Esophagus muscularis mucosa (tissue), 4 donors: ENCODE data around the gene KCNIP3. TPM values are rescaled to one million over a fixed set of nuclear protein-coding genes. Genes with fewer than 3 reads are reported as not detected.

ENCODE experiments used
- DNase-seq: peaks from one replicate; pipeline ENCODE4 v3.0.0-alpha.2; 2017; ENCODE audit errors: extremely low spot score
- H3K27ac ChIP-seq, 4 donors: fragments of 200-600 bp; sonication (generic); replicated peaks in 1 of 4; 1 replicate in 3 of 4; 2 replicates in 1 of 4; pipeline ENCODE4 v1.5.1; 2016 to 2019; ENCODE audit warnings: mild to moderate bottlenecking in 1 of 4
- H3K27me3 ChIP-seq, 4 donors: fragments of 200-600 bp; sonication (generic); one replicate each; pipeline versions ENCODE4 v1.5.1 to v1.6.0; 2016 to 2019
- H3K36me3 ChIP-seq, 4 donors: fragments of 200-600 bp; sonication (generic); one replicate each; pipeline ENCODE4 v1.5.1; 2016 to 2019
- H3K4me1 ChIP-seq, 4 donors: fragments of 200-600 bp; sonication (generic); one replicate each; pipeline ENCODE4 v1.5.1; 2016 to 2019
- H3K4me3 ChIP-seq, 4 donors: fragments of 200-600 bp; sonication (generic); 1 replicate in 2 of 4; 2 replicates in 2 of 4; pipeline ENCODE4 v1.5.1; 2016 to 2019; ENCODE audit warnings: mild to moderate bottlenecking in 4 of 4, moderate library complexity in 1 of 4
- H3K9me3 ChIP-seq, 4 donors: fragments of 200-600 bp; sonication (generic); 1 replicate in 3 of 4; 2 replicates in 1 of 4; pipeline ENCODE4 v1.5.1; 2016 to 2019
- CTCF ChIP-seq, 3 experiments: fragments of 200-600 bp in 2 of 3; fragments of 450-650 bp in 1 of 3; sonication (generic) in 2 of 3; IDR thresholded peaks; one replicate each; pipeline ENCODE4 v1.5.1; 2017 to 2019; ENCODE audit warnings: antibody characterized with exemption in 3 of 3, mild to moderate bottlenecking in 2 of 3, moderate library complexity in 1 of 3
- EP300 ChIP-seq: sonication (generic); formaldehyde crosslinking; IDR thresholded peaks from one replicate; pipeline ENCODE4 v1.6.1; 2017; ENCODE audit warnings: antibody characterized with exemption
- POLR2A ChIP-seq: fragments of 450-650 bp; IDR thresholded peaks from one replicate; pipeline ENCODE4 v1.6.1; 2017; ENCODE audit warnings: antibody characterized with exemption, moderate library complexity, mild to moderate bottlenecking, low read depth
- POLR2AphosphoS5 ChIP-seq, 2 donors: sonication (generic); formaldehyde crosslinking; IDR thresholded peaks; one replicate each; pipeline ENCODE4 v1.6.1; 2017; ENCODE audit warnings: antibody characterized with exemption in 2 of 2
- WGBS: methylation state at CpG from one replicate; pipeline ENCODE4 v1.1.5; 2018; 5-methylcytosine and 5-hydroxymethylcytosine counted together
- intact Hi-C: fragments of 100-400 bp; cut with DNase I; formaldehyde crosslinking; loops from one replicate; pipeline ENCODE4 v1.15.1; 2023
- total RNA-seq, 4 donors: library from RNA; depleted of rRNA; stranded (reverse); fragments of >200 nt; gene quantifications; one replicate each; pipeline versions ENCODE4 v1.1.0 to v1.2.1, GENCODE V29; 2016

The KCNIP3 gene
- total RNA-seq, 4 donors from 2014 or later, result 15.8 to 29.9 (median 23.0) TPM

- no peak for DNase-seq
- no peak for TF ChIP-seq POLR2AphosphoS5 (IDR thresholded peaks at IDR 0.05)
- no peaks in the 10 kb centered on the region for H3K36me3 ChIP-seq
- H3K27me3 ChIP-seq, result no peaks in the 10 kb centered on the region
- WGBS, result 89% methylated on average over 12 of the region's 12 CpGs
- H3K4me1 ChIP-seq, result peaks cover 5 to 45% (median 29%) of the 10 kb centered on the region in 4 donors
- no peak overlapping the region for H3K4me3 ChIP-seq
- intact Hi-C loops, result loop anchor here (5.0 kb wide), 2 partner anchors 53 to 142 kb away; partner anchors contain the start of genes FAHD2A and ZNF892
- H3K9me3 ChIP-seq, result no peaks in the 10 kb centered on the region
- H3K27ac ChIP-seq, result no peak overlapping the region
These were observed 52.6 kb downstream of the KCNIP3 start for GRCh38 chr2:95349568-95350322.

GRCh38 chr2:95350368-95350767 is 53.2 kb downstream of the KCNIP3 start:
- Histone ChIP-seq H3K4me1 (peaks cover 0 to 39% (median 23%) of the 10 kb centered on the region in 4 donors), H3K9me3 (no peaks in the 10 kb centered on the region), H3K36me3 (peaks cover 0 to 3% (median 0%) of the 10 kb centered on the region in 4 donors), H3K27me3 (no peaks in the 10 kb centered on the region), H3K27ac (no peak overlapping the region), H3K4me3 (no peak overlapping the region)
- WGBS, result 71% methylated on average over 6 of the region's 7 CpGs
- DNase-seq, result no peak
- TF ChIP-seq POLR2AphosphoS5 (IDR thresholded peaks at IDR 0.05) (no peak), CTCF (IDR thresholded peaks at IDR 0.05) (no peak), POLR2A (no peak), EP300 (no peak)
- intact Hi-C loops, result no loop called here

GRCh38 chr2:95350774-95351597 is 53.8 kb downstream of the KCNIP3 start:
- H3K9me3 ChIP-seq, result peaks cover 0 to 3% (median 0%) of the 10 kb centered on the region in 4 donors
- H3K27me3 ChIP-seq, result no peaks in the 10 kb centered on the region
- intact Hi-C loops, result no loop called here
- WGBS, result 86% methylated on average over 8 of the region's 13 CpGs
- TF ChIP-seq POLR2AphosphoS5 (IDR thresholded peaks at IDR 0.05) (no peak), POLR2A (no peak), EP300 (no peak), CTCF (IDR thresholded peaks at IDR 0.05) (no peak)
- no peak for DNase-seq
- H3K36me3 ChIP-seq, result peaks cover 0 to 3% (median 0%) of the 10 kb centered on the region in 4 donors
- peaks cover 0 to 33% (median 20%) of the 10 kb centered on the region in 4 donors for H3K4me1 ChIP-seq
- no peak overlapping the region for H3K4me3 ChIP-seq
- H3K27ac ChIP-seq, result no peak overlapping the region

DNA sequence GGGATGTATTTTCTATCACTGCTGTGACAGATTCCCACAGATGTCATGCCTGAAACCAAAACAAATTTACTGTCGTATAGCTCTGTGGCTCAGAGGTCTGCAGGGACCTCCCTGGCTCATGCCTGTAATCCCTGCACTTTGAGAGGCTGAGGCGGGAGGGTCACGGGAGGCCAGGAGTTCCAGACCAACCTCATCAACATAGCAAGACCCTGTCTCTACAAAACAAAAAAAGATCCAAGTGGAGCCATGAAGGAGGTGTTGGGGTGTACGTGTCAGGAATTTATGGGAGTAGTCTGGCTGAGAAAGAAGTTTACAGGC is 54.4 kb downstream of the KCNIP3 start:
- Histone ChIP-seq H3K9me3 (peaks cover 0 to 5% (median 0%) of the 10 kb centered on the region in 4 donors), H3K36me3 (peaks cover 0 to 3% (median 0%) of the 10 kb centered on the region in 4 donors), H3K4me3 (no peak overlapping the region), H3K27me3 (no peaks in the 10 kb centered on the region), H3K27ac (no peak overlapping the region), H3K4me1 (peaks cover 0 to 31% (median 20%) of the 10 kb centered on the region in 4 donors)
- no peak for DNase-seq
- TF ChIP-seq POLR2AphosphoS5 (IDR thresholded peaks at IDR 0.05) (no peak), EP300 (no peak), POLR2A (no peak), CTCF (IDR thresholded peaks at IDR 0.05) (no peak)
- WGBS, result 75% methylated on average over 4 of the region's 4 CpGs
- intact Hi-C loops, result no loop called here
